ENCODE results near the gene SAV1. TPM values are rescaled to one million over a fixed set of nuclear protein-coding genes. Genes with fewer than 3 reads are reported as not detected.

The SAV1 gene
- total RNA-seq, 3 donors from 2014 or later: 56.0 to 77.0 (median 76.0) TPM

GRCh38 chr14:50610465-50610864, 57.6 kb downstream of the SAV1 start:
- no peaks in the 10 kb centered on the region for H3K27me3 ChIP-seq
- intact Hi-C loops (cut with DNase I; ENCODE audit: low total_unique reads): no loop called here
- no peaks in the 10 kb centered on the region for H3K36me3 ChIP-seq
- no peak for TF ChIP-seq POLR2A (IDR thresholded peaks at IDR 0.05)
- no peak for TF ChIP-seq POLR2AphosphoS5 (IDR thresholded peaks at IDR 0.05)
- TF ChIP-seq, protein P1, sequence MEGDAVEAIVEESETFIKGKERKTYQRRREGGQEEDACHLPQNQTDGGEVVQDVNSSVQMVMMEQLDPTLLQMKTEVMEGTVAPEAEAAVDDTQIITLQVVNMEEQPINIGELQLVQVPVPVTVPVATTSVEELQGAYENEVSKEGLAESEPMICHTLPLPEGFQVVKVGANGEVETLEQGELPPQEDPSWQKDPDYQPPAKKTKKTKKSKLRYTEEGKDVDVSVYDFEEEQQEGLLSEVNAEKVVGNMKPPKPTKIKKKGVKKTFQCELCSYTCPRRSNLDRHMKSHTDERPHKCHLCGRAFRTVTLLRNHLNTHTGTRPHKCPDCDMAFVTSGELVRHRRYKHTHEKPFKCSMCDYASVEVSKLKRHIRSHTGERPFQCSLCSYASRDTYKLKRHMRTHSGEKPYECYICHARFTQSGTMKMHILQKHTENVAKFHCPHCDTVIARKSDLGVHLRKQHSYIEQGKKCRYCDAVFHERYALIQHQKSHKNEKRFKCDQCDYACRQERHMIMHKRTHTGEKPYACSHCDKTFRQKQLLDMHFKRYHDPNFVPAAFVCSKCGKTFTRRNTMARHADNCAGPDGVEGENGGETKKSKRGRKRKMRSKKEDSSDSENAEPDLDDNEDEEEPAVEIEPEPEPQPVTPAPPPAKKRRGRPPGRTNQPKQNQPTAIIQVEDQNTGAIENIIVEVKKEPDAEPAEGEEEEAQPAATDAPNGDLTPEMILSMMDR (IDR thresholded peaks at IDR 0.05): no peak
- no peaks in the 10 kb centered on the region for H3K4me1 ChIP-seq
- H3K4me3 ChIP-seq: no peak overlapping the region
- no peak for DNase-seq (ENCODE audit: low spot score in 2 of 2)
- H3K9me3 ChIP-seq: no peaks in the 10 kb centered on the region
- no peak overlapping the region for H3K27ac ChIP-seq

- Histone ChIP-seq H3K4me1 (no peaks in the 10 kb centered on the region), H3K27ac (no peak overlapping the region), H3K9me3 (no peaks in the 10 kb centered on the region), H3K36me3 (no peaks in the 10 kb centered on the region), H3K4me3 (no peak overlapping the region), H3K27me3 (no peaks in the 10 kb centered on the region)
- DNase-seq (ENCODE audit: low spot score in 2 of 2): no peak
- TF ChIP-seq POLR2AphosphoS5 (IDR thresholded peaks at IDR 0.05): no peak
- no peak for TF ChIP-seq POLR2A (IDR thresholded peaks at IDR 0.05)
- TF ChIP-seq, protein P1 (IDR thresholded peaks at IDR 0.05): no peak
- intact Hi-C loops (cut with DNase I; ENCODE audit: low total_unique reads): no loop called here
Measured at GRCh38 chr14:50608302-50608851, 59.7 kb downstream of the SAV1 start.

DNA sequence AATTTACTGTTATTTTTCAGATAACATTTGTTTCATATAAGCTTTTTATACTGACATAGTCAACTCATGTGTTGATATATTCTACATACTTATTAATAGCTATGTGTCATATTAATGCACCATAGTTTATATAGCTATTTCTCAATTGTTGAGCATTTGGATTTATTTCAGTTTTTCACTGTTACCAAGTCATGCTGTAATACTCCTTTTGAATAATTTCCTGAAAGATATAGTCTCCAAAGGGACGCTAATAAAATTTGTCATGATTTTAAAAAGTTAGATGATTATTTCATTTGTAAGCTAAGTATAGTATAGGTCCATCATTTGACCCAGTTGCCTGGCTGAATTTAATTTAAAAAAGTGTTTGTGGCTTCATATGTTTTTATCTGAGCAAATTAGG, 60.3 kb downstream of the SAV1 start:
- TF ChIP-seq, protein P1 (IDR thresholded peaks at IDR 0.05): no peak
- TF ChIP-seq POLR2AphosphoS5 (IDR thresholded peaks at IDR 0.05) (no peak), POLR2A (IDR thresholded peaks at IDR 0.05) (no peak)
- no peaks in the 10 kb centered on the region for H3K27me3 ChIP-seq
- no peak overlapping the region for H3K4me3 ChIP-seq
- intact Hi-C loops (cut with DNase I; ENCODE audit: low total_unique reads): no loop called here
- H3K27ac ChIP-seq: no peak overlapping the region
- no peaks in the 10 kb centered on the region for H3K4me1 ChIP-seq
- no peaks in the 10 kb centered on the region for H3K36me3 ChIP-seq
- no peaks in the 10 kb centered on the region for H3K9me3 ChIP-seq
- no peak for DNase-seq (ENCODE audit: low spot score in 2 of 2)

DNA sequence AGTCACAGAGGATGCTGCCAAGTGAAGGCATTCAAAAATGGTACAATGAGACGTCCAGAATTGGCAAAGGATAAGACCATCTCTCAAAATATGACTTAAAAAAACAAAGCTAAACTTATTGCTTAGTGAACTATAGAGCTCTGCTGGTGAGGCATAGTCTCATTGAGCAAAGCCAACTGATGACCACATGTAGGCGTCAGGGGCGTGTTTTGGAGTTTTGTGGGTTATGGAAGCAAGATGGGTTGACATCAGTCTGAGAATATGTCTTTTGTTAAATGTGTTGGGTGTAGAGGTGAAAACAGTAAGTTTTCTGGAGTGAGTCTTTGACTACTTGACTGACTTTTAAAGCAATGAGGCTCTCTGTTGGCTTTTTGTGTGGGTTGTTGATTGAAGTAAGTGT, 60.9 kb downstream of the SAV1 start:
- H3K36me3 ChIP-seq: no peaks in the 10 kb centered on the region
- peak overlapping the region in 1 of 2 donors; percentile 40 for H3K27ac ChIP-seq
- intact Hi-C loops (cut with DNase I; ENCODE audit: low total_unique reads): no loop called here
- TF ChIP-seq, protein P1 (IDR thresholded peaks at IDR 0.05): no peak
- TF ChIP-seq POLR2A (IDR thresholded peaks at IDR 0.05) (no peak), POLR2AphosphoS5 (IDR thresholded peaks at IDR 0.05) (no peak)
- peak in 1 of 2 donors; percentile 50 for DNase-seq (ENCODE audit: low spot score in 2 of 2)
- no peaks in the 10 kb centered on the region for H3K27me3 ChIP-seq
- H3K4me3 ChIP-seq: no peak overlapping the region
- H3K9me3 ChIP-seq: no peaks in the 10 kb centered on the region
- H3K4me1 ChIP-seq: no peaks in the 10 kb centered on the region

GRCh38 chr14:50606468-50606867, 61.6 kb downstream of the SAV1 start:
- TF ChIP-seq POLR2AphosphoS5 (IDR thresholded peaks at IDR 0.05): no peak
- TF ChIP-seq, protein P1 (IDR thresholded peaks at IDR 0.05): no peak
- intact Hi-C loops (cut with DNase I; ENCODE audit: low total_unique reads): no loop called here
- Histone ChIP-seq H3K4me1 (no peaks in the 10 kb centered on the region), H3K27ac (peak overlapping the region in 1 of 2 donors; percentile 40), H3K27me3 (no peaks in the 10 kb centered on the region), H3K9me3 (no peaks in the 10 kb centered on the region), H3K36me3 (no peaks in the 10 kb centered on the region), H3K4me3 (no peak overlapping the region)
- DNase-seq (ENCODE audit: low spot score in 2 of 2): no peak
